Coronary artery (tissue), 2 donors: ENCODE data around the gene ARHGAP9.

Experiments used
- DNase-seq: peaks from one replicate; pipeline ENCODE4 v3.0.0-alpha.2; 2017; ENCODE audit warnings: low spot score
- H3K27ac ChIP-seq, 2 donors: fragments of 200-600 bp; sonication (generic); one replicate each; pipeline ENCODE4 v1.5.1; 2016 to 2019
- H3K4me3 ChIP-seq: fragments of 200-600 bp; sonication (generic); 2 replicates; pipeline ENCODE4 v1.5.1; 2016; ENCODE audit warnings: mild to moderate bottlenecking, moderate library complexity
- TF ChIP-seq, protein P1 (sequence below): fragments of 200-600 bp; sonication (generic); IDR thresholded peaks from one replicate; pipeline ENCODE4 v1.5.1; 2019; ENCODE audit warnings: antibody characterized with exemption

The ARHGAP9 gene

DNA sequence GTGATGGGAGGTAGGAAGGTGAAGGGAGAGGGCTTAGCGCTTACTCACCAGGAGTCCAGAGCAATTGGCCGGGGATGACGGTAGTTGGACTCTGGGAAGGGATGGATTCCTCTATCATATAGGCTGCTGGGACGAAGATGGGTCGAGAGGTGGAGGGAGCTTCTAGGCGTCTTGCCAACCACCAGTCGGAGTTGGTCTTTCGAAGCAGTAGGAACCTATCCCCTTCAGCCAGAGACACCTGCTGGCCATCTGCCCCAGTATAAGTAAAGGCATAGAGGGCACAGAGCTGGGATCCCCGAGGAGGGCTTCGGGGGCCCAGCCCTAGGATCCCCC, 657 bp downstream of the ARHGAP9 start:
- no peak overlapping the region for H3K4me3 ChIP-seq
- TF ChIP-seq, protein P1, sequence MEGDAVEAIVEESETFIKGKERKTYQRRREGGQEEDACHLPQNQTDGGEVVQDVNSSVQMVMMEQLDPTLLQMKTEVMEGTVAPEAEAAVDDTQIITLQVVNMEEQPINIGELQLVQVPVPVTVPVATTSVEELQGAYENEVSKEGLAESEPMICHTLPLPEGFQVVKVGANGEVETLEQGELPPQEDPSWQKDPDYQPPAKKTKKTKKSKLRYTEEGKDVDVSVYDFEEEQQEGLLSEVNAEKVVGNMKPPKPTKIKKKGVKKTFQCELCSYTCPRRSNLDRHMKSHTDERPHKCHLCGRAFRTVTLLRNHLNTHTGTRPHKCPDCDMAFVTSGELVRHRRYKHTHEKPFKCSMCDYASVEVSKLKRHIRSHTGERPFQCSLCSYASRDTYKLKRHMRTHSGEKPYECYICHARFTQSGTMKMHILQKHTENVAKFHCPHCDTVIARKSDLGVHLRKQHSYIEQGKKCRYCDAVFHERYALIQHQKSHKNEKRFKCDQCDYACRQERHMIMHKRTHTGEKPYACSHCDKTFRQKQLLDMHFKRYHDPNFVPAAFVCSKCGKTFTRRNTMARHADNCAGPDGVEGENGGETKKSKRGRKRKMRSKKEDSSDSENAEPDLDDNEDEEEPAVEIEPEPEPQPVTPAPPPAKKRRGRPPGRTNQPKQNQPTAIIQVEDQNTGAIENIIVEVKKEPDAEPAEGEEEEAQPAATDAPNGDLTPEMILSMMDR: no peak
- DNase-seq: no peak
- H3K27ac ChIP-seq: peak overlapping the region; percentile 17 to 80

DNA sequence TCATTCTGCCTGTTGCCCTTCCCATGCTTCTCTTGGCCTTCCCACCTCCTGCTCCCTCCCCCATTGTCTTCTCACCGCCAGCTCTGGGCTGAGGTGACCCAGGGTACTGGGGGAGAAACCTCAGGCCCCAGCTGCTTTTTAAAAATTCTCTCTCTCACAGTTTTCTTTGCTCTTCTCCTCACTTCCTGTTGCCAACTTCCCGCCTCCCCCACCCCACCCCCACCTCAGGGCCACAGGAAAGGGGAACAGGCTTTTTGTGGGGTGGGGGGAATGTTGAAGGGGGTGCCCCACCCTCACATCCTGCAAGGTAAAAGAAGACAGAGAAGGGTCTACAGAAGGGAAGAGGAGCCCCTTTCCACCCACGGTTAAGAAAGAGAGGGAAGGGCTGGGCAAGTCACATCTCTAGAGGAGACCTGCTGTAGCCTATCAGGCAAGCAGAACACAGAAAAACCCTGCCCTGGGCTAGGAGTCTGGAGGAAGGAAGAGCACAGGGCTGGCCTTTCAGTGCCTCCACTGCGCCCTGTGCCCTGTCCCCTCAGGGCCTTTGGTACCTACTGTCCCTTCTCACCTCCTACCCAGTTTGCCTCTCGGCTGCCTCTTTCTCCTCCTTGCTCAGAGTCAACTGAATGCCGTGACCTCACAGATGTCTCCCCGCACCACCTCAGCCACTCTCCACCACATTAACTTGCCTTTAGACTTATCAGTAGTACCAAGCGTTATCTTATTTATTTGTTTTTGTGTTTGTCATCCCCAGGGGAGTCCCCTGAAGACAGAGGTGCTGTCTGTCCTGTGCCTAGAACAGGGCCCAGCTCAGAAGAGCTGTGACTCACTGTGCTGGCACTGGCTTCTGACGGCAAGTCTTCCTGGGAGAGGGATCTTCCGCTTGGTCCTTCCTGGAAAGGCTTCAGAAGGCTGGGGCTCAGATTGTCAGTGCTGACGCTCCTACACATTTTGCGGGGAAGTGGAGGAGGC, 1.7 kb downstream of the ARHGAP9 start:
- Histone ChIP-seq H3K27ac (peak overlapping the region in 1 of 2 donors; percentile 80), H3K4me3 (peak overlapping the region; percentile 75)
- TF ChIP-seq, protein P1: no peak
- no peak for DNase-seq

DNA sequence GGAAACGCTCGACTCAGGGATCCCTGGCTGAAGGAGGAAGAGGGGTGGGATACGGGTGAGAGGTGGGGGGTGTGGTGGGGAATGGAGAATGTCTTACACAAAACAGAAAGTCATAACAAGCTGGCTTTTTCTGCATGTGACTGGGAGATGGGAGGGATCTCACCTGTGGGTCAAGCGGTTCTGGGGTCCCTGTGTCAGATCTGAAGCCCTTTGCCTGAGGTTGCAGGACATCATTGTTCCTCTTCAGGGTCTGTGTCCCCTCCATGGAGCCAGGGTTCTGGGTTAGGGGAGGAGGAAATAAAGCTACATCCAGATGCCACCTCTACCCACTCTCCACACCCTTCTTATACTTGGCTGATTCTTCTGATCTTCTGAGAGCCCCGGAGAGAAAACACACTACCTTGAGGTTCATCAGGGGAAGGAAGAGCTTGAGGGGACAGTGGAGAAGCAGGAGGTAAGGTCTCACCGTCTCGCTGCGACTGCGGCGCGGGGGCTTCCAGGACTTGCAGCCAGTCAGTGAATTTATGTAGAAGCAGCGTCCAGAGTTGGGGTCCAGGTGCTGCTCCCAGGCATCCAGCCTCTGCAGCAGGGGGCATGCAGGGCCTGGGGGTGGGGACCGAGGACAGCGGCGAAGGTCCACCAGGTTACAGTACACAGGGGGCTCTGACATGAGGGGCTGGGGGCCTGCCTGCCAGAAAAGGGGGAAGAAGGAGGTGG, 2.5 kb downstream of the ARHGAP9 start:
- DNase-seq: no peak
- TF ChIP-seq, protein P1: no peak
- Histone ChIP-seq H3K27ac (peak overlapping the region in 1 of 2 donors; percentile 80), H3K4me3 (peak overlapping the region; percentile 75)

DNA sequence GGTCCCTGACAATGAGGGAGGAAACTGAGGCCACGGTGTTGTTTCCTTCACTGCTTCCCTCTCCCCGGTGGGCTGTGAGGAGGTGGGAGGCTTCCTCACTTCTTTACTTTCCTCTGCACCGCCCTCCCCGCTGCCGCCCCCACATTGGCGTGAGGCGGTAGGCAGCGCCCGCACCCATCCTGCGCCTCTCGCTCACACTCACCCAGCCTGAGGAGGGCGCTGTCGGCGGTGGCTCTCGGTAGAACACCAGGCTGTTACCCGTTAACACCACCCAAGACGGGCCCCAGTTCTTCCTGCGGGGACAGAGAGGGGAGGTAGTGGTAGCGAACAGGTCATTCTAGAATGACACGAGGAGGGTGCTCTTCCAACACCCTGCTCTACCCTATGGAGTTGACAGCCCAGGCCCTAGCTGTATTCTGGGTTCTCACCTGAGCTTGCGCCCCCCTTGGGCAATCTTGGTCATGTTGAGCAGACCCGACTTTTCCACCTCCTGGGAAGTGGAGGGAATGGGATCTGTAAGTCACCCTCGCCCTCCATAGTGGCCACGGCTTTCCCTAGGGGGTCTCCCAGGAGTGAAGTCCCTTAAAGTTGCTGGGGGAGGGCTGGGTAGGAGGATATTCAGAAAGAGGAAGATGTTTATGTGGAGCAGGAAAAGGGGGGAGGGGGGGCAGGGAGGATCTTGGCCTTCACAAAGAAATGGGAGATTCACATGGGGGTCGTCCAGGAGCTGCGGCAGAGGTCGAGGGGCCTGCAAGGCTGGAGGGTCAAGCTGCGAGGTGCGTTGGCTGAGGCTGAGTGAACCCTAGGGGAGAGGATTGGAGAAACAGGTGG, 3.3 kb downstream of the ARHGAP9 start:
- Histone ChIP-seq H3K4me3 (peak overlapping the region; percentile 75), H3K27ac (peak overlapping the region in 1 of 2 donors; percentile 80)
- TF ChIP-seq, protein P1: no peak
- no peak for DNase-seq

DNA sequence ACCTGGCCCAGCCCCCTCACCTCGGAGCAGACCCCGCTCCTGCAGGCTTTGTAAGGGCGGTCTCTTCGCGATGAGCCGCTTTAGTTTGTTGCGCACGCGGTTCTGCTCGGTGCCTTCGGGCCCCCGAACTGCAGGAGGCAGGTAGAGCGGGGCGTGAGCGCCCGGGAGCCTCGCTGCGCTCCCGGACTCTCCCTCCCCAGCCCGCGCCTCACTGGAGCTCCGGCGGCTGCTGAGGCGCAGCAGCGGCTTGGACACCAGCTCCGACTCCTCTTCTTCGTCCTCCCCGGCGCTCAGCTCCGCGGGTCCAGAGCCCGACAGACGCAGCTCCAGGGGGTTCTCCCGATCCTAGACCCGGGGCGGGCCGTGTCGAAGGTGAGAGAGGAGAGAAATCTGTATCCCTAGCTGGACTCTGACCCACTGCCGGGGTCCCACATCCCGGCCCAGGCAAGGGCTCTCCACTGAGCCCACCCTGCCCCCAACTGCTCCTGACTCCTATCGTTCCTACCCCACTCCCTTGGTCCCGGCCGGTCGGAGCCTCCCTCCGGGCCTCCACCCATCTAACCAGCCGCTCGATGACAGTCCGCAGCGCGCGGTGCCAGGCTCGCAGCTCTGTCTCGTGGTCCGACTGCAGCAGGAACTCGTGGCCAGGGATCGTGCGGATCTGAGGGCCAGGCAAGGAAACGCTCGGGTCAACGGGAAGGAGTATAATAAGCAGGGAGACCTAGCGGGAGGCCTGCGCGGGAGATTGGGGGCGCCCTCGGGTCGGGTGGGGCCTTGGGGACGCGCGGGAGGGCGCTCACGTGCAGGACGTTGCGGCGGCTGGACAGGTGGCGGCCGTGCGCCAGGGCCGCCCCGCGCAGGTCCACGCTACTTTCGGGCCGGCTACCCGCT, 4.2 kb downstream of the ARHGAP9 start:
- TF ChIP-seq, protein P1: no peak
- H3K4me3 ChIP-seq: peak overlapping the region; percentile 75
- DNase-seq: no peak
- peak overlapping the region in 1 of 2 donors; percentile 7 for H3K27ac ChIP-seq

DNA sequence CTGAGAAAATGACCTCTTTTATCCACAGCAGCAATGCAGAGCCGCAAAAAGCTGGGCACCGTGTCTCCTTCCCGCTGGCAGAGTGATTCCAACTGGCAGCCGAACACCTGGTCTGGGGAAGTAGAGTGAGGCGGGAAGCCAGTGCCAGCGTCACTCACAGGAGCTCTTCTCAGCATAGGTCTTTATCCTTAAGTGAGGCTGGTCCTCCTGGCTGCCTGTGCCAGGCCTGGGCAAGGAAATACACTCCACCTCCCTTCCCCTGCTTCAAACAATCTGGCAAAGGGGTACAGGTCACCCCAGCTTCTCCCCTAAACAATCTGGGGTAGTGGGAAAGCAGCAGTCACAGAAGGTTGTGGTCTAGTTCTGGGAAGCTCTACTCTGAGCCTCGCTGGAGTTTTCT, 4.8 kb downstream of the ARHGAP9 start:
- DNase-seq: no peak
- Histone ChIP-seq H3K4me3 (peak overlapping the region; percentile 75), H3K27ac (no peak overlapping the region)
- TF ChIP-seq, protein P1: no peak
